Measurements from ENCODE around the gene TCF25.

TCF25 gene

GRCh38 chr16:89880477-89881367, 7.3 kb downstream of the TCF25 start:
- DNase-seq, result no peak

- no peak for DNase-seq
Measured at GRCh38 chr16:89881368-89881730, 8.0 kb downstream of the TCF25 start.

GRCh38 chr16:89883346-89884040, 10.1 kb downstream of the TCF25 start:
- DNase-seq, result no peak

- DNase-seq, result no peak
Measured at GRCh38 chr16:89884041-89884421, 10.6 kb downstream of the TCF25 start.

GRCh38 chr16:89887243-89887642, 13.9 kb downstream of the TCF25 start:
- no peak for DNase-seq

- no peak for DNase-seq
Measured at GRCh38 chr16:89890200-89890599, 16.8 kb downstream of the TCF25 start.

- DNase-seq, result no peak
Measured at GRCh38 chr16:89890886-89891657, 17.7 kb downstream of the TCF25 start.

GRCh38 chr16:89892055-89892630, 18.8 kb downstream of the TCF25 start:
- no peak for DNase-seq

GRCh38 chr16:89892635-89893034, 19.2 kb downstream of the TCF25 start:
- no peak for DNase-seq

GRCh38 chr16:89893642-89894548, 20.5 kb downstream of the TCF25 start:
- DNase-seq, result no peak

- DNase-seq, result no peak
Measured at GRCh38 chr16:89895482-89896250, 22.3 kb downstream of the TCF25 start.

GRCh38 chr16:89897204-89897603, 23.8 kb downstream of the TCF25 start:
- DNase-seq, result no peak

- DNase-seq, result no peak
Measured at GRCh38 chr16:89898201-89898967, 25.0 kb downstream of the TCF25 start.

- no peak for DNase-seq
Measured at GRCh38 chr16:89899879-89900481, 26.6 kb downstream of the TCF25 start.

- no peak for DNase-seq
Measured at GRCh38 chr16:89900885-89901284, 27.5 kb downstream of the TCF25 start.

GRCh38 chr16:89902980-89903379, 29.6 kb downstream of the TCF25 start:
- DNase-seq, result no peak

GRCh38 chr16:89903908-89904515, 30.6 kb downstream of the TCF25 start:
- no peak for DNase-seq

- DNase-seq, result no peak
Measured at GRCh38 chr16:89904606-89905510, 31.5 kb downstream of the TCF25 start.
